WERI-Rb-1 (cell line): Measurements from ENCODE around the gene ZNF516.
A peak's percentile ranks its signal among the peaks of the same experiment; 100 is the strongest.

Experiments used
- DNase-seq: peaks from one replicate; pipeline ENCODE4 v3.0.0-alpha.2; 2020
- H3K27ac ChIP-seq: fragments of 250-450 bp; sonication (Bioruptor Pico); 2 replicates; pipeline ENCODE4 v1.5.1; 2020; ENCODE audit warnings: mild to moderate bottlenecking, moderate library complexity
- H3K27me3 ChIP-seq: fragments of 250-450 bp; sonication (Bioruptor Pico); 2 replicates; pipeline ENCODE4 v1.5.1; 2021; ENCODE audit warnings: mild to moderate bottlenecking, low read depth, moderate library complexity; ENCODE audit not compliant: insufficient read depth, severe bottlenecking
- H3K36me3 ChIP-seq: fragments of 250-450 bp; sonication (Bioruptor Pico); 2 replicates; pipeline ENCODE4 v1.5.1; 2020; ENCODE audit warnings: mild to moderate bottlenecking, moderate library complexity
- H3K4me3 ChIP-seq: 2 replicates; pipeline ENCODE4 v1.5.1; 2011; ENCODE audit warnings: low read depth, mild to moderate bottlenecking, control low read depth, low read length
- H3K9me3 ChIP-seq: fragments of 250-450 bp; sonication (Bioruptor Pico); 2 replicates; pipeline ENCODE4 v1.5.1; 2021; ENCODE audit warnings: mild to moderate bottlenecking, moderate library complexity; ENCODE audit not compliant: severe bottlenecking
- CTCF ChIP-seq: IDR thresholded peaks from 2 replicates; pipeline ENCODE4 v1.5.1; 2011; ENCODE audit warnings: low read depth, mild to moderate bottlenecking, control low read depth, inconsistent platforms, low read length

The ZNF516 gene

GRCh38 chr18:76398295-76398694 lies 96.7 kb downstream of the ZNF516 start:
- Histone ChIP-seq H3K36me3 (peaks cover 27% of the 10 kb centered on the region), H3K27ac (no peak overlapping the region), H3K9me3 (no peaks in the 10 kb centered on the region), H3K27me3 (no peaks in the 10 kb centered on the region), H3K4me3 (no peak overlapping the region)
- no peak for DNase-seq
- no peak for TF ChIP-seq CTCF

DNA sequence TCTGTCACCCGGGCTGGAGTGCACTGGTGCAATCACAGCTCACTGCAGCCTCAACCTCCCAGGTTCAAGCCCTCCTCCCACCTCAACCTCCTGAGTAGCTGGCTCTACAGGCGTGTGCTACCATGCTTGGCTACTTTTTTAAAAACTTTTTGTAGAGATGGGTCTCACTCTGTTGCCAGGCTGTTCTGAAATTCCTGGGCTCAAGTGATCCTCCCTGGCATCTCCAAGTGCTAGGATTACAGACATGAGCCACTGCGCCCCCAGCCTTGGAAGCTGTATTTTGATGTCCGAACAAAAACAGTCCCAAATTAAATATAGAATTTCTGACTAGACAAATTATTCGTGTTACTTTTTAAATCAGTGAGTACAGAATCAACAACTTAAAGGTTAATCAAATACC lies 97.4 kb downstream of the ZNF516 start:
- H3K27ac ChIP-seq, result no peak overlapping the region
- H3K27me3 ChIP-seq, result no peaks in the 10 kb centered on the region
- no peak for DNase-seq
- no peak overlapping the region for H3K4me3 ChIP-seq
- peaks cover 24% of the 10 kb centered on the region for H3K36me3 ChIP-seq
- TF ChIP-seq CTCF, result no peak
- no peaks in the 10 kb centered on the region for H3K9me3 ChIP-seq

- Histone ChIP-seq H3K4me3 (no peak overlapping the region), H3K36me3 (peaks cover 18% of the 10 kb centered on the region), H3K27me3 (no peaks in the 10 kb centered on the region), H3K27ac (no peak overlapping the region), H3K9me3 (no peaks in the 10 kb centered on the region)
- no peak for TF ChIP-seq CTCF
- DNase-seq, result no peak
Observed at GRCh38 chr18:76396792-76397191, 98.2 kb downstream of the ZNF516 start.

DNA sequence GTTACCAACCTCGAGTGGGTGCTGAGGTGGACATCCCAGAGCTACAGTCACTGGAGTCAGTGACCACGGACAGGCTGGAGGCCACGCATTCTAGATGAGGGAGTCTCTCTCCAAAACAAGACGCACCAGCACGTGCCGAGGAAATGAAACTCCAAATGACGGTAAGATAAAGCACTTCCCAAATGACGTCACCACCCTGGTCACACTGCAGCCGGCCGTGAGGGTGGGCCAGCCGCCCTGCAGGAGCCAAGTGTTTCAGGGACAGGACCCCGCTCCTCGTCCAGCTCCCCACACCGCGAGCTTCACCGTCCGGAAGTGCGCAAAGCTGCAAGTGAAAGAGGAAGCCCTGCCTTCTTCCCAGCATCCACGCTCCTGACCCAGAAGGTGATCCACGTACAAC lies 99.4 kb downstream of the ZNF516 start:
- H3K27ac ChIP-seq, result peak overlapping the region; percentile 45
- DNase-seq, result no peak
- TF ChIP-seq CTCF, result no peak
- H3K9me3 ChIP-seq, result no peaks in the 10 kb centered on the region
- H3K27me3 ChIP-seq, result no peaks in the 10 kb centered on the region
- peaks cover 22% of the 10 kb centered on the region for H3K36me3 ChIP-seq
- no peak overlapping the region for H3K4me3 ChIP-seq

GRCh38 chr18:76394780-76395476 lies 100.1 kb downstream of the ZNF516 start:
- DNase-seq, result no peak

More at GRCh38 chr18:76394780-76395476, 100.1 kb downstream of the ZNF516 start:
- TF ChIP-seq CTCF, result no peak
- H3K27me3 ChIP-seq, result no peaks in the 10 kb centered on the region
- peak overlapping the region; percentile 45 for H3K27ac ChIP-seq
- peaks cover 28% of the 10 kb centered on the region for H3K36me3 ChIP-seq
- H3K9me3 ChIP-seq, result no peaks in the 10 kb centered on the region
- no peak overlapping the region for H3K4me3 ChIP-seq
